GM15510 (cell line): ENCODE data around the gene PTEN.

Experiments used
- POLR2A ChIP-seq: IDR thresholded peaks from 3 replicates; pipeline ENCODE4 v1.6.1; 2011; ENCODE audit warnings: borderline replicate concordance; ENCODE audit not compliant: insufficient read length; ENCODE audit errors: extremely low read depth

PTEN gene

GRCh38 chr10:87930141-87930540, 66.7 kb downstream of the PTEN start:
- no peak for TF ChIP-seq POLR2A

GRCh38 chr10:87930934-87931835, 67.8 kb downstream of the PTEN start:
- TF ChIP-seq POLR2A: no peak

GRCh38 chr10:87931836-87932230, 68.4 kb downstream of the PTEN start:
- TF ChIP-seq POLR2A: no peak

GRCh38 chr10:87935290-87936141, 72.1 kb downstream of the PTEN start:
- no peak for TF ChIP-seq POLR2A

GRCh38 chr10:87940210-87940609, 76.8 kb downstream of the PTEN start:
- TF ChIP-seq POLR2A: no peak

GRCh38 chr10:87942884-87943527, 79.6 kb downstream of the PTEN start:
- TF ChIP-seq POLR2A: no peak

GRCh38 chr10:87945984-87946383, 82.6 kb downstream of the PTEN start:
- no peak for TF ChIP-seq POLR2A

GRCh38 chr10:87952612-87953011, 89.2 kb downstream of the PTEN start:
- no peak for TF ChIP-seq POLR2A

- no peak for TF ChIP-seq POLR2A
These were observed 92.6 kb downstream of the PTEN start for GRCh38 chr10:87956055-87956454.

- TF ChIP-seq POLR2A: no peak
These were observed 94.3 kb downstream of the PTEN start for GRCh38 chr10:87957702-87958101.

- no peak for TF ChIP-seq POLR2A
These were observed 96.8 kb downstream of the PTEN start for GRCh38 chr10:87960230-87960629.

- no peak for TF ChIP-seq POLR2A
These were observed 97.9 kb downstream of the PTEN start for GRCh38 chr10:87961314-87961713.

- TF ChIP-seq POLR2A: no peak
These were observed 103.0 kb downstream of the PTEN start for GRCh38 chr10:87966459-87966858.

- no peak for TF ChIP-seq POLR2A
These were observed 110.2 kb downstream of the PTEN start for GRCh38 chr10:87973635-87974034.

GRCh38 chr10:87974130-87974529, 110.7 kb downstream of the PTEN start:
- no peak for TF ChIP-seq POLR2A

GRCh38 chr10:87974769-87975168, 111.3 kb downstream of the PTEN start:
- no peak for TF ChIP-seq POLR2A

- no peak for TF ChIP-seq POLR2A
These were observed 112.8 kb downstream of the PTEN start for GRCh38 chr10:87976101-87976743.
